ENCODE measurements around the gene ZFYVE26.
"Not testable (repeated sequence)": the region's sequence is repeated elsewhere in the genome, so short reads cannot be mapped to it uniquely, and the experiment has no call there.

ZFYVE26 gene

GRCh38 chr14:67719866-67720265 lies 96.5 kb downstream of the ZFYVE26 start:
- DNase-seq (ENCODE audit: low read depth, low spot score), result no peak
- no peak for TF ChIP-seq CTCF (IDR thresholded peaks at IDR 0.05; ENCODE audit: low read depth, low read length)
- in situ Hi-C loops (cut with HindIII; ENCODE audit: low sequenced_read_pairs), result no loop called here
- no peak overlapping the region for H3K4me3 ChIP-seq (ENCODE audit: low read depth, low read length)

GRCh38 chr14:67719385-67719784 lies 97.0 kb downstream of the ZFYVE26 start:
- DNase-seq (ENCODE audit: low read depth, low spot score); H3K4me3 ChIP-seq (ENCODE audit: low read depth, low read length); in situ Hi-C loops (cut with HindIII; ENCODE audit: low sequenced_read_pairs): not testable (repeated sequence)

- DNase-seq (ENCODE audit: low read depth, low spot score), result no peak
- TF ChIP-seq CTCF (IDR thresholded peaks at IDR 0.05; ENCODE audit: low read depth, low read length), result no peak
- in situ Hi-C loops (cut with HindIII; ENCODE audit: low sequenced_read_pairs), result no loop called here
- no peak overlapping the region for H3K4me3 ChIP-seq (ENCODE audit: low read depth, low read length)
Observed at GRCh38 chr14:67718265-67718664, 98.1 kb downstream of the ZFYVE26 start.

GRCh38 chr14:67717048-67717447 lies 99.3 kb downstream of the ZFYVE26 start:
- no peak overlapping the region for H3K4me3 ChIP-seq (ENCODE audit: low read depth, low read length)
- in situ Hi-C loops (cut with HindIII; ENCODE audit: low sequenced_read_pairs), result no loop called here
- TF ChIP-seq CTCF (IDR thresholded peaks at IDR 0.05; ENCODE audit: low read depth, low read length), result no peak
- no peak for DNase-seq (ENCODE audit: low read depth, low spot score)

GRCh38 chr14:67710209-67710608 lies 106.2 kb downstream of the ZFYVE26 start:
- in situ Hi-C loops (cut with HindIII; ENCODE audit: low sequenced_read_pairs), result no loop called here
- no peak for DNase-seq (ENCODE audit: low read depth, low spot score)
- no peak for TF ChIP-seq CTCF (IDR thresholded peaks at IDR 0.05; ENCODE audit: low read depth, low read length)
- no peak overlapping the region for H3K4me3 ChIP-seq (ENCODE audit: low read depth, low read length)

GRCh38 chr14:67709796-67710195 lies 106.6 kb downstream of the ZFYVE26 start:
- H3K4me3 ChIP-seq (ENCODE audit: low read depth, low read length); DNase-seq (ENCODE audit: low read depth, low spot score); in situ Hi-C loops (cut with HindIII; ENCODE audit: low sequenced_read_pairs): not testable (repeated sequence)

GRCh38 chr14:67709346-67709745 lies 107.0 kb downstream of the ZFYVE26 start:
- in situ Hi-C loops (cut with HindIII; ENCODE audit: low sequenced_read_pairs); DNase-seq (ENCODE audit: low read depth, low spot score); H3K4me3 ChIP-seq (ENCODE audit: low read depth, low read length): not testable (repeated sequence)

- no peak for DNase-seq (ENCODE audit: low read depth, low spot score)
- in situ Hi-C loops (cut with HindIII; ENCODE audit: low sequenced_read_pairs), result no loop called here
- TF ChIP-seq CTCF (IDR thresholded peaks at IDR 0.05; ENCODE audit: low read depth, low read length), result no peak
- H3K4me3 ChIP-seq (ENCODE audit: low read depth, low read length), result no peak overlapping the region
Observed at GRCh38 chr14:67705211-67705610, 111.2 kb downstream of the ZFYVE26 start.

Measured in astrocyte of the spinal cord (primary cell).